ENCODE data around the gene ALKBH3. TPM values are rescaled to one million over a fixed set of nuclear protein-coding genes. Genes with fewer than 3 reads are reported as not detected.

The ALKBH3 gene
- total and polyA plus RNA-seq, 7 donors, result 27.4 to 47.1 (median 33.4) TPM

DNA sequence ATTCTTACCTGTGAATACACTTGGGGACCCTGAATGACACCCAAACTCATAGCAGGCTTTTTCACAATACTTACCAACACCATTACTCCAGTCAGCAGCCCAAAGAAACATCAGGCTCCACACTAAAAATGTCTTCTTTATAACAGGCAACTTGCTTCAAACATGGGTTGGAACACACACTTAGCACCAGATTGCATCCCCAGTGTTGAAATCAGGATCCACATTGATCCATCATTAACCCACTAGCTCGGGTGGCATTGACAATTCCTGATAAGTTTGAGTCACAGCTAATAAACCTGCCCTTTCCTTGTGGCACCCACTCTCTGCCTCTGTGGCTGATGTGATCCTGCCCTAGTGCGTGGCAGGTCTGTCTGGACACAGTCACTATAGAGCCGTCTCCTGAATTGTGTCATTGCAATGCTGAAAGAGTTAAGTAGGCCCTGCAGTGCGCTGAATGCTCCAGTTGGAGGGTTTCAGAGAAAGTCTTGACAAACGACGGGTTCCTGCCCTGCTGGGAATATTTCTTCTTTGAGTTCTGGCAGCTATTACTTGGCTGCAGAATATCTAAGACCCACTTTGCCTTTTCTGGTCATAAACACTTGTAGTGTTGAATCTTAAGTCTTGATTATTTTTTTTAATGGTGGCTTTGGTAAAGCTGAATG, 42.2 kb downstream of the ALKBH3 start:
- Histone ChIP-seq H3K4me1 (peaks cover 45% of the 10 kb centered on the region), H3K9me3 (no peaks in the 10 kb centered on the region), H3K36me3 (ENCODE audit: insufficient read depth in 1 of 2, low read depth in 1 of 2) (peaks cover 0 to 7% of the 10 kb centered on the region in 2 donors), H3K27me3 (ENCODE audit: insufficient read depth in 3 of 3, low read length in 2 of 3) (no peaks in the 10 kb centered on the region), H3K27ac (peak overlapping the region; percentile 85), H3K4me3 (no peak overlapping the region)
- DNase-seq, result no peak
- 63 to 70% (median 67%) methylated on average over 6 of the region's 6 CpGs for WGBS, 3 donors
- intact Hi-C loops (cut with DNase I), result no loop called here
- TF ChIP-seq, protein P1, sequence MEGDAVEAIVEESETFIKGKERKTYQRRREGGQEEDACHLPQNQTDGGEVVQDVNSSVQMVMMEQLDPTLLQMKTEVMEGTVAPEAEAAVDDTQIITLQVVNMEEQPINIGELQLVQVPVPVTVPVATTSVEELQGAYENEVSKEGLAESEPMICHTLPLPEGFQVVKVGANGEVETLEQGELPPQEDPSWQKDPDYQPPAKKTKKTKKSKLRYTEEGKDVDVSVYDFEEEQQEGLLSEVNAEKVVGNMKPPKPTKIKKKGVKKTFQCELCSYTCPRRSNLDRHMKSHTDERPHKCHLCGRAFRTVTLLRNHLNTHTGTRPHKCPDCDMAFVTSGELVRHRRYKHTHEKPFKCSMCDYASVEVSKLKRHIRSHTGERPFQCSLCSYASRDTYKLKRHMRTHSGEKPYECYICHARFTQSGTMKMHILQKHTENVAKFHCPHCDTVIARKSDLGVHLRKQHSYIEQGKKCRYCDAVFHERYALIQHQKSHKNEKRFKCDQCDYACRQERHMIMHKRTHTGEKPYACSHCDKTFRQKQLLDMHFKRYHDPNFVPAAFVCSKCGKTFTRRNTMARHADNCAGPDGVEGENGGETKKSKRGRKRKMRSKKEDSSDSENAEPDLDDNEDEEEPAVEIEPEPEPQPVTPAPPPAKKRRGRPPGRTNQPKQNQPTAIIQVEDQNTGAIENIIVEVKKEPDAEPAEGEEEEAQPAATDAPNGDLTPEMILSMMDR (IDR thresholded peaks at IDR 0.05), result no peak
- ATAC-seq, result no peak

DNA sequence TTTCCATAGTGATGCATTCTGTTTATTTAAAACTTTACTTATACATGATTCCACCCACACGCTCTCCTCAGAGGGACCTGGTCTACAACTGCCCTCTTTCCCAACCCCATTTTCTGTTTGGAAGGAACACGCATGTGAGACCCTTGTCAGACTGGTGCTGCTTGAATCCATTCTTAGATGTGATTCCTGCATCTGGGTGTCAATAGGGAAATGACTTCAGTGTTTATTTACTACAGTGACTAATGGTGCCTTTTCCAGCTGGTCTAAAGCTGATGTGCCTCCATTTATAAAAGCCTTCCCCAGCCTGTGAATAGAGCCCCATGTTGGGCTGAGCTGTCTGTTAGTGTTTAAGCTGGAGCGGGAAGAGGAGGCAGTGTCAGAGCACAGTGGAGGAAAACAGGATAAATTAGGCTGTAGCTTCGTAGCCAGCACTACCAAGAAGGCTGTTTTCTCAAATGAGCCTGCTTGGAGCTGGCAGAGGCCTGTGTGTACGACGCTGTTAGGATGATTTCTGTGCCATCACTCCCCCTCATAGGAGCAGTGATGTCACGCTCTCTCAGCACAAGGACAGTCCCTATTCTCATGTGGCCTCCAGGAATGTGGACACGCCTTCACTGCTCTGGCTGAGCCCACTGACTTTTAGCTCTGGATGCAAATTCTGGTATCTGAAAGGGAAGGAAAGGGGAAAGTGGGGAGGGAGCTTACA, 42.9 kb downstream of the ALKBH3 start:
- TF ChIP-seq, protein P1 (IDR thresholded peaks at IDR 0.05), result no peak
- ATAC-seq (peak in 1 of 4 donors; percentile 33), DNase-seq (peak; percentile 58 to 75)
- Histone ChIP-seq H3K36me3 (ENCODE audit: insufficient read depth in 1 of 2, low read depth in 1 of 2) (peaks cover 0 to 7% of the 10 kb centered on the region in 2 donors), H3K4me1 (peaks cover 38% of the 10 kb centered on the region), H3K9me3 (no peaks in the 10 kb centered on the region), H3K4me3 (no peak overlapping the region), H3K27ac (peak overlapping the region; percentile 85), H3K27me3 (ENCODE audit: insufficient read depth in 3 of 3, low read length in 2 of 3) (no peaks in the 10 kb centered on the region)
- intact Hi-C loops (cut with DNase I), result no loop called here
- WGBS, 3 donors, result 44 to 57% (median 50%) methylated on average over 8 of the region's 8 CpGs

DNA sequence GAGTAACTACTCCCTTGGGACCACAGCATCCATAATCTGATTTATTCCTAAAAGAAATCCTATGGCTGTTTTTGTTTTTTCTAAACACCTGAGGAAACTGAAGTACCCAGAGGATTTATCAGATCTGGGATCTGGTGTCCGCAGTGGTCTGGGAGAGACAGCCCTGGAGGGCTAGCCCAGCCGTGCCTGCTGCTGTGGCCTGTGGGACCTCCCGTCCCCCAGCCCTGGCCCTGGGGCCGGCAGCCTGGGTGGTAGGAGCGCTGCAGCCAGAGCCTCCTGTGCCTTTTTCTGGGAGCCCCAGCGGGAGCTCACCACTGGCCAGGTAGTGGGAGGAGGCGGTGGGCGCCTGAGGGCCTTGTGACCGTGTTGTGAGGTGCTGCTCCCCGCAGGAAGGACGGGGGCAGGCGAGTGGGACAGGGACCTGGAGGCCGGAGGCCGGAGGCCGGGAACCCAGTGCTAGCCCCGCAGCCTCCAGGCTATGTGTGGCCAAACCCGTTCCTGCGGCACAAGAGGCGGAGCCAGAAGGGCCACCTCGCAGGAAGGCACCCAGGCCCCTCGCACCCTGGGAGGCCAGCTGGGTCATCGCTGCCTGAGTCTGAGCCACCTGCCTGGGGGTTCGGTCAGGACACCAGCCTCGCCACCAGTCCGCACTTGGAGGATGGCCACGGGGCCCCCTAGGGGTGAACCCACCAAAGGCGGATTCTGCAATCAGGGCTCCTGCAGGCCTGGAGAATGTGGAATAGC, 43.7 kb downstream of the ALKBH3 start:
- Histone ChIP-seq H3K9me3 (no peaks in the 10 kb centered on the region), H3K27me3 (ENCODE audit: insufficient read depth in 3 of 3, low read length in 2 of 3) (no peaks in the 10 kb centered on the region), H3K4me3 (no peak overlapping the region), H3K27ac (peak overlapping the region; percentile 85), H3K4me1 (peaks cover 32% of the 10 kb centered on the region), H3K36me3 (ENCODE audit: insufficient read depth in 1 of 2, low read depth in 1 of 2) (peaks cover 0 to 7% of the 10 kb centered on the region in 2 donors)
- intact Hi-C loops (cut with DNase I), result no loop called here
- peak in 1 of 2 donors; percentile 54 for DNase-seq
- 89 to 92% (median 89%) methylated on average over 23 to 27 of the region's 27 CpGs for whole genome bisulfite sequencing, 3 donors
- TF ChIP-seq, protein P1 (IDR thresholded peaks at IDR 0.05), result peak; percentile 8
- no peak for ATAC-seq

DNA sequence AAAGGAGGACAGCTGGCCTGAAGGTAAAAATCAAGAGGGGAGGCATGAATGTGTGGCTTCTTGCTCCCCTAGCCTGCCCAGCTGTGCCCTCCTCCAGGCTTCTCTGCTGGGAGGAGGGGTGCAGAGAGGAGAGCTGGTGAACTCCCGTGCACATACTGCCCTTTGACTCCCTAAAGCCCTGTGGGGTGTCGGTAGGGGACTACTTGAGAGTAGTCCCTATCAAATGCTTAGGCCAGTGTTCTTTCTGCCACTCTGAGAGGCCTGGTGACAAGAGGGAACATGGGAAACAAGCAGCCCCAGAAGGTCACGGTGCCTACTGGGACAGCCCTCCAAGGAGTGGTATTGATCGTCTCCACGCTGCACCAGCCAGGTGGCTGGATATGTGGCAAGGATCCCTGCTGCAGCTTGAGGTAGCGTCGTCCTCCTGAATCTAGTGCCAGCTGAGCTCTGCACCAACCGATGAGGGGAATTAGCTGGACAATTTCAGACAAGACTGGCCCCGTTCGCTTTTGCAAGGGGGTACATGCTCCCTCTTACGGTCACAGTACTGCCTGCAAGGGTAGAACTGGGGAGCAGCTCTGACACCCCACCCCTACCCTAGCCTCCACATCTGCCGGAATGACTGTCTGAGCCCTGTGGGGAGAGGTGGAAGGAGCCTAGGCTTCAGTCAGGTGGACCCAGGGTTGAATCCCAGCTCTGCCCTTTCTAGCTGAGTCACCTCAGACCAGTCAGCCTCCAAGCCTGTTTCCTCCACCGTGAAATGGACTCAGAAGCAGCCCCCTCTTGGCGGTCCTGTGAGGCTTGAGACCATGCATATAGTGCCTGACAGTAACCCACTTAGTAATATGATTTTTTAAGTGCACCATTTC, 44.7 kb downstream of the ALKBH3 start:
- no peak overlapping the region for H3K27ac ChIP-seq
- no peaks in the 10 kb centered on the region for H3K27me3 ChIP-seq (ENCODE audit: insufficient read depth in 3 of 3, low read length in 2 of 3)
- WGBS, 3 donors, result 79 to 83% (median 81%) methylated on average over 14 of the region's 14 CpGs
- intact Hi-C loops (cut with DNase I), result no loop called here
- no peaks in the 10 kb centered on the region for H3K9me3 ChIP-seq
- DNase-seq (no peak), ATAC-seq (no peak)
- H3K4me3 ChIP-seq, result no peak overlapping the region
- TF ChIP-seq, protein P1 (IDR thresholded peaks at IDR 0.05), result no peak
- no peaks in the 10 kb centered on the region for H3K36me3 ChIP-seq (ENCODE audit: insufficient read depth in 1 of 2, low read depth in 1 of 2)
- peaks cover 24% of the 10 kb centered on the region for H3K4me1 ChIP-seq
